Psoas muscle (tissue), 8 donors: ENCODE measurements around the gene GIPC2. TPM values are rescaled to one million over a fixed set of nuclear protein-coding genes. Genes with fewer than 3 reads are reported as not detected.

ENCODE experiments used
- ATAC-seq, 4 donors: fragments of 200-7000 bp; cut with Tn5 transposase; one replicate each; pipeline ENCODE4 v1.9.1; 2020; ENCODE audit warnings: moderate library complexity in 3 of 4, mild to moderate bottlenecking in 2 of 4
- DNase-seq, 2 donors: peaks; one replicate each; pipeline ENCODE4 v3.0.0-alpha.2; 2020
- H3K27ac ChIP-seq: fragments of 200-600 bp; one replicate; pipeline ENCODE4 v1.8.0; 2022
- H3K27me3 ChIP-seq, 3 donors: fragments of 200-600 bp in 1 of 3; one replicate each; pipeline versions ENCODE4 v1.6.1 to v1.8.0; 2013 to 2022; ENCODE audit warnings: low read length in 2 of 3, mild to moderate bottlenecking in 2 of 3, moderate library complexity in 1 of 3; ENCODE audit not compliant: insufficient read depth in 3 of 3
- H3K36me3 ChIP-seq, 2 donors: fragments of 200-600 bp in 1 of 2; one replicate each; pipeline versions ENCODE4 v1.6.1 to v1.8.0; 2013 to 2022; ENCODE audit warnings: low read depth in 1 of 2, mild to moderate bottlenecking in 1 of 2, moderate library complexity in 1 of 2; ENCODE audit not compliant: insufficient read depth in 1 of 2
- H3K4me1 ChIP-seq: fragments of 200-600 bp; one replicate; pipeline ENCODE4 v1.8.0; 2022
- H3K4me3 ChIP-seq: fragments of 200-600 bp; one replicate; pipeline ENCODE4 v1.8.0; 2022; ENCODE audit warnings: mild to moderate bottlenecking
- H3K9me3 ChIP-seq: fragments of 200-600 bp; one replicate; pipeline ENCODE4 v1.8.0; 2022
- WGBS, 3 donors: extraction: QIAGEN DNeasy Blood & Tissue Kit; methylation state at CpG; one replicate each; pipeline versions ENCODE4 v1.1.6 to v1.1.7; 2013; 5-methylcytosine and 5-hydroxymethylcytosine counted together
- intact Hi-C, 2 donors: fragments of 100-400 bp; cut with DNase I; formaldehyde crosslinking; loops; one replicate each; pipeline versions ENCODE4 v1.11.0 to v1.14.2; 2022
- polyA plus RNA-seq, 3 donors: library from polyadenylated mRNA; stranded (reverse); fragments of 200-250 nt; gene quantifications; one replicate each; pipeline ENCODE4 v1.2.3, GENCODE V29; 2013
- total RNA-seq, 4 donors: library from RNA; stranded (reverse); fragmentation: NEBNext Ultra II Directional in 2 of 4; extraction: Animal tissue kit (Norgen Biotek cat#: 25700) in 2 of 4; gene quantifications; one replicate each; pipeline versions ENCODE4 v1.2.1 to v1.2.4, GENCODE V29; 2021 to 2023
- TF ChIP-seq, protein P1 (sequence below): fragments of 200-600 bp; IDR thresholded peaks from one replicate; pipeline ENCODE4 v1.8.0; 2022; ENCODE audit warnings: antibody characterized with exemption
- donor health status: healthy with polysubstance abuse.
- donor health status: DM: no; HTN: no; CAD: no; lungs with moderate emphysema.
- donor health status: Bipolar disorder and iron deficiency.
- donor health status: healthy.
- donor health status: DM: yes; HTN: yes; CAD: no.
- donor health status: DM: no; HTN: no; CAD: no.
- donor health status: DM: no; HTN: no; CAD: no.
- donor health status: DM: yes; HTN: yes; CAD: no.

GIPC2 gene
- total and polyA plus RNA-seq, 7 donors, result 0.68 to 1.6 (median 1.2) TPM

DNA sequence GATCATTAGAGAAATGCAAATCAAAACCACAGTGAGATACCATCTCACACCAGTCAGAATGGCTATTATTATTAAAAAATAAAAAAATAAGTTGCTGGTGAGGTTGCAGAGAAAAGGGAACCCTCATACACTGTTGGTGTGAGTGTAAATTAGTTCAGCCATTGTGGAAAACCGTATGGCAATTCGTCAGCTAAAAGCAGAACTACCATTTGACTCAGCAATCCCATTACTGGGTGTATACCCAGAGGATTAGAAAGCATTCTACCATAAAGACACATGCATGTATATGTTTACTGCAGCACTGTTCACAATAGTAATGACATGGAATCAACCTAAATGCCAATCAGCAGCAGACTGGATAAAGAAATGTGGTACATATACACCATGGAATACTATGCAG lies 42.2 kb downstream of the GIPC2 start:
- 87 to 95% (median 93%) methylated on average over 2 of the region's 2 CpGs for WGBS, 3 donors
- DNase-seq (no peak), ATAC-seq (no peak)
- no peak overlapping the region for H3K4me3 ChIP-seq
- no peaks in the 10 kb centered on the region for H3K36me3 ChIP-seq
- TF ChIP-seq, protein P1, sequence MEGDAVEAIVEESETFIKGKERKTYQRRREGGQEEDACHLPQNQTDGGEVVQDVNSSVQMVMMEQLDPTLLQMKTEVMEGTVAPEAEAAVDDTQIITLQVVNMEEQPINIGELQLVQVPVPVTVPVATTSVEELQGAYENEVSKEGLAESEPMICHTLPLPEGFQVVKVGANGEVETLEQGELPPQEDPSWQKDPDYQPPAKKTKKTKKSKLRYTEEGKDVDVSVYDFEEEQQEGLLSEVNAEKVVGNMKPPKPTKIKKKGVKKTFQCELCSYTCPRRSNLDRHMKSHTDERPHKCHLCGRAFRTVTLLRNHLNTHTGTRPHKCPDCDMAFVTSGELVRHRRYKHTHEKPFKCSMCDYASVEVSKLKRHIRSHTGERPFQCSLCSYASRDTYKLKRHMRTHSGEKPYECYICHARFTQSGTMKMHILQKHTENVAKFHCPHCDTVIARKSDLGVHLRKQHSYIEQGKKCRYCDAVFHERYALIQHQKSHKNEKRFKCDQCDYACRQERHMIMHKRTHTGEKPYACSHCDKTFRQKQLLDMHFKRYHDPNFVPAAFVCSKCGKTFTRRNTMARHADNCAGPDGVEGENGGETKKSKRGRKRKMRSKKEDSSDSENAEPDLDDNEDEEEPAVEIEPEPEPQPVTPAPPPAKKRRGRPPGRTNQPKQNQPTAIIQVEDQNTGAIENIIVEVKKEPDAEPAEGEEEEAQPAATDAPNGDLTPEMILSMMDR, result no peak
- H3K9me3 ChIP-seq, result no peaks in the 10 kb centered on the region
- intact Hi-C loops, result no loop called here
- H3K27me3 ChIP-seq, result no peaks in the 10 kb centered on the region
- H3K27ac ChIP-seq, result no peak overlapping the region
- peaks cover 3% of the 10 kb centered on the region for H3K4me1 ChIP-seq

DNA sequence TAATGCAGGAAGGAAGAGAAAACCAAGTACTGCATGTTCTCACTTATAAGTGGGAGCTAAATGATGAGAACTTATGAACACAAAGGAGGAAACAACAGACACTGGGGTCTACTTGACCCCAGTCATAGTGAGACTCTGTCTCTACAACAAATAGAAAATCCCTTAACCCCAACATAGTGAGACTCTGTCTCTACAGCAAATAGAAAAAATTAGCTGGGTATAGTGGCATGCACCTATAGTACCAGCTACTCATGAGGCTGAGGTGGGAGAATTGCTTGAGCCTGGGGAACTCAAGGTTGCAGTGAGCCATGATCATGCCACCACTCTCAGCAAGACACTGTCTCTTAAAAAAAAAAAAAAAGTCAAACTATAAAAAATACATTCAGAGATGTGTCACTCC lies 42.7 kb downstream of the GIPC2 start:
- Histone ChIP-seq H3K27me3 (no peaks in the 10 kb centered on the region), H3K27ac (no peak overlapping the region), H3K9me3 (no peaks in the 10 kb centered on the region), H3K36me3 (no peaks in the 10 kb centered on the region), H3K4me3 (no peak overlapping the region), H3K4me1 (peaks cover 3% of the 10 kb centered on the region)
- no peak for DNase-seq
- intact Hi-C loops, result no loop called here
- ATAC-seq, result no peak
- TF ChIP-seq, protein P1, result no peak

DNA sequence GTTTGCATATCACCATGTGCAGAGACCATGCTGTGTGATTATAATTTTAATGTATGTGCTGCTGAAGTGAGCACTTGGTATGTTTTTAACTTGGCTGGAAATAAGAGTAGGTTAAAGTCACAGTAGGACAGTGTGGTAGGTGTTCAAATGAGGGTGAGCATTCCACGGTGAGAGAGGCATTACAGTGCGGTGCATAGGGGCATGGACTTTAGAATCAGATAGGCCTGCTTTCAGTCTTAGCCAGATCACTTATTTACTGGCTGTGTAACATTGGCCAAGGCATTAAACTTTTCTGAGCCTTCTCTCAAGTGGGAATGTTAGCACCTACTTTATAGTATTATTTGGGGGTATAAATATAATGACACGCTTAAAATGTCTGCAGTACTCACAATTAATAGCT lies 43.2 kb downstream of the GIPC2 start:
- H3K9me3 ChIP-seq, result no peaks in the 10 kb centered on the region
- H3K36me3 ChIP-seq, result no peaks in the 10 kb centered on the region
- peaks cover 3% of the 10 kb centered on the region for H3K4me1 ChIP-seq
- H3K27me3 ChIP-seq, result no peaks in the 10 kb centered on the region
- TF ChIP-seq, protein P1, result no peak
- WGBS, 3 donors, result 61 to 95% (median 93%) methylated on average over 3 of the region's 3 CpGs
- no peak overlapping the region for H3K4me3 ChIP-seq
- DNase-seq (no peak), ATAC-seq (no peak)
- intact Hi-C loops, result no loop called here
- no peak overlapping the region for H3K27ac ChIP-seq

DNA sequence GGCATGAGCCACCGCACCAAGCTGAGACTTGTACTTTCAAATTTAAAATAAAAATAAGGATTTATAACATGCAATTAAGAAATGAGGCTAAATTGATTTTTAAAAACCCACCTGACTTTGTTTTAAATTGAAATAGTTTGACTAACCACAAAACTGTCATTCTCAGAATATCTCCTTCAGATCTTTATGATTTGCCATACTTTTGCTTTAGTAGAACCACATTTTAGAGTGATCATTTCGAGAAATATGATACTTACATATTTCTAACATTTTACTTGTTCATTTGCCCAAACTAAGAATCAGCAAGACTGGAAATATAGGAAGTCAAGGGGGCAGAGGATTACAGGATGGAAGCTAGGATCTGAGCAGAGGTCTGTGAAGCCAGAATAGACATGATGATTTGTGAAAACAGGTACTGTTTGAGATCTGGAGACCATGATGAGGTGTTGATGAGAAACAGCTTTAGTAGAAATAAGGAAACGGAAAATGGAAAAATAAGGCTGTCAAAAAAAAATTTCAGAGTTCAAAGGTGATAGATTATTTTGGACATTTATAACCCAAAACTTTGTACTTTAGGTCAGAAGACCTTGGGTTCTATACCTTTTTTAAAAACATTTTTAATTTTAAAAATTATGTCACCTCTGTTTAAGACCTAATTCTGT lies 44.8 kb downstream of the GIPC2 start:
- no peak overlapping the region for H3K27ac ChIP-seq
- no peak for ATAC-seq
- DNase-seq, result no peak
- WGBS, 3 donors, result 85 to 89% (median 88%) methylated on average over 3 of the region's 3 CpGs
- intact Hi-C loops, result no loop called here
- peaks cover 9% of the 10 kb centered on the region for H3K4me1 ChIP-seq
- no peaks in the 10 kb centered on the region for H3K9me3 ChIP-seq
- H3K27me3 ChIP-seq, result no peaks in the 10 kb centered on the region
- TF ChIP-seq, protein P1, result no peak
- no peak overlapping the region for H3K4me3 ChIP-seq
- no peaks in the 10 kb centered on the region for H3K36me3 ChIP-seq

DNA sequence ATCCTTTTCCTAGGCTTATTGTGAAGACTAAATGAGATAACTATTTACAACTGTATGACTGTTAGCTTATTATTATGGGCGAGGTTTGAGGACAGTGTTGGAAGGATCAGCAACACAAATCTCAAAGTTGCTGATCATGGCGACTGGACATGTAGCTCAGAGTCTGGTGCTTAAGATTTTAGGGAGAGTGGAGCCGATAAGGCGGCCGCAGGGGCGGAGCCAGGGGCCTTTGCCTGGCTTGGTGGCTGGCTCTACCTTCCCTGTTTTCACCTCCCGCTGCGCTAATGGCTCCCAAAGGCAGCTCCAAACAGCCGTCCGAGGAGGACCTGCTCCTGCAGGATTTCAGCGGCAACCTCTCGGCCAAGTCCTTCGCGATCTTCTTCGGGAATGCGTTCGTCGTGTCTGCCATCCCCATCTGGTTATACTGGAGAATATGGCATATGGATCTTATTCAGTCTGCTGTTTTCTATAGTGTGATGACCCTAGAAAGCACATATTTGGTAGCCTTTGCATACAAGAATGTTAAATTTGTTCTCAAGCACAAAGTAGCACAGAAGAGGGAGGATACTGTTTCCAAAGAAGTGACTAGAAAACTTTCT lies 45.5 kb downstream of the GIPC2 start:
- TF ChIP-seq, protein P1, result no peak
- WGBS, 3 donors, result 91 to 93% (median 93%) methylated on average over 18 of the region's 18 CpGs
- Histone ChIP-seq H3K36me3 (no peaks in the 10 kb centered on the region), H3K27ac (no peak overlapping the region), H3K4me1 (peaks cover 16% of the 10 kb centered on the region), H3K4me3 (no peak overlapping the region), H3K9me3 (no peaks in the 10 kb centered on the region), H3K27me3 (no peaks in the 10 kb centered on the region)
- no peak for ATAC-seq
- intact Hi-C loops, result no loop called here
- DNase-seq, result no peak
